Hematopoietic multipotent progenitor cell treated with erythropoietin and hydrocortisone succinate and interleukin-3 and kit ligand, for 8 days (in vitro differentiated cells): ENCODE data around the gene GOPC.
"Not testable (repeated sequence)": the region's sequence is repeated elsewhere in the genome, so short reads cannot be mapped to it uniquely, and the experiment has no call there.

Source experiments
- DNase-seq: peaks from one replicate; pipeline ENCODE4 v3.0.0-alpha.2; 2015

GOPC gene

GRCh38 chr6:117547688-117548621, 54.4 kb downstream of the GOPC start:
- peak; percentile 73 for DNase-seq

- no peak for DNase-seq
These were observed 55.6 kb downstream of the GOPC start for GRCh38 chr6:117546674-117547073.

GRCh38 chr6:117545161-117545595, 57.1 kb downstream of the GOPC start:
- no peak for DNase-seq

GRCh38 chr6:117544716-117545115, 57.6 kb downstream of the GOPC start:
- DNase-seq, result peak; percentile 54

GRCh38 chr6:117542493-117542892, 59.8 kb downstream of the GOPC start:
- DNase-seq, result no peak

GRCh38 chr6:117540670-117541069, 61.6 kb downstream of the GOPC start:
- DNase-seq, result no peak

- no peak for DNase-seq
These were observed 63.7 kb downstream of the GOPC start for GRCh38 chr6:117538615-117539014.

GRCh38 chr6:117536317-117536716, 66.0 kb downstream of the GOPC start:
- no peak for DNase-seq

GRCh38 chr6:117534974-117535373, 67.3 kb downstream of the GOPC start:
- DNase-seq, result no peak

- DNase-seq, result no peak
These were observed 68.5 kb downstream of the GOPC start for GRCh38 chr6:117533775-117534174.

- no peak for DNase-seq
These were observed 70.2 kb downstream of the GOPC start for GRCh38 chr6:117531809-117532725.

GRCh38 chr6:117531346-117531745, 71.0 kb downstream of the GOPC start:
- no peak for DNase-seq

GRCh38 chr6:117530467-117531242, 71.7 kb downstream of the GOPC start:
- DNase-seq, result no peak

- no peak for DNase-seq
These were observed 76.7 kb downstream of the GOPC start for GRCh38 chr6:117525607-117526006.

GRCh38 chr6:117521791-117522502, 80.4 kb downstream of the GOPC start:
- no peak for DNase-seq

GRCh38 chr6:117520603-117521395, 81.5 kb downstream of the GOPC start:
- no peak for DNase-seq

- DNase-seq, result no peak
These were observed 83.4 kb downstream of the GOPC start for GRCh38 chr6:117518870-117519269.

- DNase-seq, result not testable (repeated sequence)
These were observed 84.3 kb downstream of the GOPC start for GRCh38 chr6:117517995-117518394.

- no peak for DNase-seq
These were observed 87.0 kb downstream of the GOPC start for GRCh38 chr6:117515326-117515725.

GRCh38 chr6:117514655-117515054, 87.7 kb downstream of the GOPC start:
- no peak for DNase-seq

- DNase-seq, result no peak
These were observed 88.4 kb downstream of the GOPC start for GRCh38 chr6:117513778-117514365.
